Kidney (tissue), 14 donors: ENCODE measurements around the gene SLAMF8. TPM values are rescaled to one million over a fixed set of nuclear protein-coding genes. Genes with fewer than 3 reads are reported as not detected.

ENCODE experiments used
- DNase-seq, 5 donors: peaks; one replicate each; pipeline ENCODE4 v3.0.0-alpha.2; 2013 to 2020
- FAIRE-seq: peaks from 2 replicates; lab custom pipeline; 2012; peaks lifted over from hg19 to GRCh38; lab: Jason Lieb, UNC
- H3K27ac ChIP-seq, 2 donors: one replicate each; pipeline ENCODE4 v1.7.0; 2013; ENCODE audit warnings: low read depth in 2 of 2, low read length in 2 of 2, inconsistent platforms in 1 of 2
- H3K27me3 ChIP-seq: one replicate; pipeline ENCODE4 v1.7.1; 2013; ENCODE audit warnings: low read length, inconsistent platforms; ENCODE audit not compliant: control insufficient read depth, insufficient read depth
- H3K36me3 ChIP-seq, 3 donors: one replicate each; pipeline versions ENCODE4 v1.7.0 to v1.7.1; 2013; ENCODE audit warnings: low read length in 3 of 3, control low read depth in 1 of 3, inconsistent platforms in 1 of 3; ENCODE audit not compliant: insufficient read depth in 3 of 3, control insufficient read depth in 2 of 3
- H3K4me1 ChIP-seq, 3 donors: one replicate each; pipeline versions ENCODE4 v1.7.0 to v1.7.1; 2013; ENCODE audit warnings: low read length in 3 of 3, inconsistent platforms in 1 of 3, low read depth in 1 of 3; ENCODE audit not compliant: control insufficient read depth in 2 of 3, insufficient read depth in 2 of 3
- H3K4me3 ChIP-seq, 3 donors: one replicate each; pipeline versions ENCODE4 v1.7.0 to v1.8.1; 2013; ENCODE audit warnings: low read length in 3 of 3, control low read depth in 1 of 3, inconsistent platforms in 1 of 3
- H3K9ac ChIP-seq, 3 donors: one replicate each; pipeline versions ENCODE4 v1.7.0 to v1.7.1; 2013; ENCODE audit warnings: low read length in 3 of 3, control low read depth in 1 of 3, inconsistent platforms in 1 of 3
- H3K9me3 ChIP-seq, 3 donors: one replicate each; pipeline versions ENCODE4 v1.7.0 to v1.7.1; 2013; ENCODE audit warnings: low read length in 3 of 3, control low read depth in 1 of 3, inconsistent platforms in 1 of 3; ENCODE audit not compliant: control insufficient read depth in 2 of 3, insufficient read depth in 1 of 3
- CTCF ChIP-seq: IDR thresholded peaks from 3 replicates; pipeline ENCODE4 v1.5.1; 2012; ENCODE audit warnings: mild to moderate bottlenecking, moderate library complexity, borderline replicate concordance; ENCODE audit not compliant: insufficient read depth; ENCODE audit errors: extremely low read depth
- intact Hi-C: fragments of 100-400 bp; cut with DNase I; formaldehyde crosslinking; loops from one replicate; pipeline ENCODE4 v1.11.1; 2022
- polyA plus RNA-seq: library from polyadenylated mRNA; stranded (reverse); fragments of 350-450 nt; fragmentation: Illumina TruSeq; extraction: RNeasy Lipid Tissue Mini Kit (QIAGEN cat#74804); gene quantifications from one replicate; pipeline ENCODE4 v1.2.3, GENCODE V29; 2014; ENCODE audit warnings: low read depth, low replicate concordance; ENCODE audit not compliant: insufficient read depth
- total RNA-seq: library from RNA; stranded (reverse); fragmentation: NEBNext Ultra II Directional; extraction: Animal tissue kit (Norgen Biotek cat#: 25700); gene quantifications from one replicate; pipeline ENCODE4 v1.2.1, GENCODE V29; 2021
- donor health status: control.
- donor health status: control.
- donor health status: control.
- donor health status: control.
- donor health status: control.
- donor health status: DM: yes; HTN: yes; CAD: no.
- donor health status: Normal renal cell carcinoma (clear cell type).

The SLAMF8 gene
- total and polyA plus RNA-seq, 2 donors from 2014 or later = 1.8 to 12.0 TPM

- no peaks in the 10 kb centered on the region for H3K9me3 ChIP-seq
- no peak for DNase-seq
- H3K4me3 ChIP-seq = no peak overlapping the region
- H3K9ac ChIP-seq = no peak overlapping the region
- no peaks in the 10 kb centered on the region for H3K27me3 ChIP-seq
- TF ChIP-seq CTCF = no peak
- FAIRE-seq = no peak
- no peak overlapping the region for H3K27ac ChIP-seq
- intact Hi-C loops = no loop called here
- H3K4me1 ChIP-seq = no peaks in the 10 kb centered on the region
- H3K36me3 ChIP-seq = no peaks in the 10 kb centered on the region
These were observed 9.2 kb upstream of the SLAMF8 start for GRCh38 chr1:159817276-159818041.

- peak; percentile 33 for TF ChIP-seq CTCF
- H3K27ac ChIP-seq = no peak overlapping the region
These were observed 5.4 kb upstream of the SLAMF8 start for GRCh38 chr1:159821171-159821867.

GRCh38 chr1:159823406-159823805 is 3.3 kb upstream of the SLAMF8 start:
- H3K9me3 ChIP-seq = no peaks in the 10 kb centered on the region
- no peak for TF ChIP-seq CTCF
- intact Hi-C loops = no loop called here
- no peak for FAIRE-seq
- DNase-seq = peak in 4 of 5 donors; percentile 69 to 88 (median 80)
- no peak overlapping the region for H3K27ac ChIP-seq
- no peak overlapping the region for H3K4me3 ChIP-seq
- peaks cover 0 to 2% (median 0%) of the 10 kb centered on the region in 3 donors for H3K4me1 ChIP-seq
- H3K9ac ChIP-seq = no peak overlapping the region
- H3K36me3 ChIP-seq = no peaks in the 10 kb centered on the region
- no peaks in the 10 kb centered on the region for H3K27me3 ChIP-seq

More at GRCh38 chr1:159821171-159821867, 5.4 kb upstream of the SLAMF8 start:
- H3K9ac ChIP-seq = no peak overlapping the region
- intact Hi-C loops = no loop called here
- no peaks in the 10 kb centered on the region for H3K9me3 ChIP-seq
- FAIRE-seq (no peak), DNase-seq (peak in 2 of 5 donors; percentile 73 to 81)
- no peak overlapping the region for H3K4me3 ChIP-seq
- peaks cover 0 to 1% (median 0%) of the 10 kb centered on the region in 3 donors for H3K4me1 ChIP-seq
- no peaks in the 10 kb centered on the region for H3K27me3 ChIP-seq
- H3K36me3 ChIP-seq = no peaks in the 10 kb centered on the region
